ENCODE measurements around the gene MOCS1.

MOCS1 gene

GRCh38 chr6:39947611-39948068, 13.4 kb upstream of the MOCS1 start:
- DNase-seq = no peak

- no peak for DNase-seq
Measured at GRCh38 chr6:39945626-39946025, 11.4 kb upstream of the MOCS1 start.

GRCh38 chr6:39942903-39943580, 8.8 kb upstream of the MOCS1 start:
- DNase-seq = no peak

GRCh38 chr6:39941820-39942219, 7.6 kb upstream of the MOCS1 start:
- no peak for DNase-seq

- no peak for DNase-seq
Measured at GRCh38 chr6:39941138-39941537, 6.9 kb upstream of the MOCS1 start.

GRCh38 chr6:39938773-39939654, 4.8 kb upstream of the MOCS1 start:
- no peak for DNase-seq

- no peak for DNase-seq
Measured at GRCh38 chr6:39937686-39938333, 3.5 kb upstream of the MOCS1 start.

- no peak for DNase-seq
Measured at GRCh38 chr6:39936857-39937256, 2.6 kb upstream of the MOCS1 start.

GRCh38 chr6:39935241-39935640, 979 bp upstream of the MOCS1 start:
- DNase-seq = no peak

GRCh38 chr6:39933669-39934130, 562 bp downstream of the MOCS1 start:
- DNase-seq = no peak

GRCh38 chr6:39932386-39932910, 1.8 kb downstream of the MOCS1 start:
- DNase-seq = no peak

- DNase-seq = no peak
Measured at GRCh38 chr6:39931607-39932006, 2.7 kb downstream of the MOCS1 start.

GRCh38 chr6:39930540-39930939, 3.7 kb downstream of the MOCS1 start:
- no peak for DNase-seq

GRCh38 chr6:39929733-39930461, 4.4 kb downstream of the MOCS1 start:
- DNase-seq = no peak

- DNase-seq = no peak
Measured at GRCh38 chr6:39929039-39929732, 5.1 kb downstream of the MOCS1 start.

- DNase-seq = no peak
Measured at GRCh38 chr6:39927159-39927558, 7.1 kb downstream of the MOCS1 start.

GRCh38 chr6:39926668-39927067, 7.6 kb downstream of the MOCS1 start:
- DNase-seq = no peak

- DNase-seq = no peak
Measured at GRCh38 chr6:39925931-39926290, 8.4 kb downstream of the MOCS1 start.

- no peak for DNase-seq
Measured at GRCh38 chr6:39925191-39925930, 8.9 kb downstream of the MOCS1 start.

- no peak for DNase-seq
Measured at GRCh38 chr6:39924283-39924682, 10.0 kb downstream of the MOCS1 start.

- no peak for DNase-seq
Measured at GRCh38 chr6:39923861-39924260, 10.4 kb downstream of the MOCS1 start.
